Femur (tissue), 1 donor: Measurements from ENCODE around the gene EPAS1.
"Not testable (repeated sequence)": the region's sequence is repeated elsewhere in the genome, so short reads cannot be mapped to it uniquely, and the experiment has no call there.

Source experiments
- DNase-seq: peaks from one replicate; pipeline ENCODE4 v3.0.0-alpha.2; 2017

The EPAS1 gene

GRCh38 chr2:46386763-46387162, 89.6 kb downstream of the EPAS1 start:
- no peak for DNase-seq

- DNase-seq: no peak
Measured at GRCh38 chr2:46387292-46387691, 90.1 kb downstream of the EPAS1 start.

DNA sequence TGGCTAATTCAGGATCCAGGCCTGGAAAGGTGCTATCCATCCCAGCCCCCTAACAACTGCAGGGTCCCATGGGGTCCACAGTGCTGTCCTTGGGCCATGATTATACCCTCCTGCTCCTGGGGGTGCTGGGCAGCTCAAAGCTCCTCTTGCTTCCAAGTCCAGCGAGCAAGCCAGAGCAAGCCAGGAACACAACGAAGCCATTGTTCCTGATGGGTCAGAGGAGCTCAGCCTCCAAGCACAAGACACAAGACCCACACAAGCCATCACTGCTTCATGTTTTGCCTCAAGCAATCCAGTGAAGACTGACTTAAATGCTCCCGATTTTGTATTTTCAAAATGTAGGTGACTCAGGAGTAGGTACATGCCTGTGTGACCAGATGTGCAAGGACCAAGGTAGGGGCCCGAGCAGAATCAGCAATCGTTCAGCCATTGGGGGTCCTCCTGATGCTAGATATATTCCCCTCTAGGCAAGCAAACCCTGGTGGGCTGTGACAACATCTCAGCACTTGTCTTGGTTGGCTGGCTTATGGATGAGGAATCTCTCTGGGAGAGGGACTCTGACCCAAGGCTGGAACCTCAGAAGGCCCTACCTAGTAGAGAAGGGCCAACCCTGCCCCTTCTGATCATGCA, 90.8 kb downstream of the EPAS1 start:
- no peak for DNase-seq

GRCh38 chr2:46388881-46389280, 91.7 kb downstream of the EPAS1 start:
- no peak for DNase-seq

DNA sequence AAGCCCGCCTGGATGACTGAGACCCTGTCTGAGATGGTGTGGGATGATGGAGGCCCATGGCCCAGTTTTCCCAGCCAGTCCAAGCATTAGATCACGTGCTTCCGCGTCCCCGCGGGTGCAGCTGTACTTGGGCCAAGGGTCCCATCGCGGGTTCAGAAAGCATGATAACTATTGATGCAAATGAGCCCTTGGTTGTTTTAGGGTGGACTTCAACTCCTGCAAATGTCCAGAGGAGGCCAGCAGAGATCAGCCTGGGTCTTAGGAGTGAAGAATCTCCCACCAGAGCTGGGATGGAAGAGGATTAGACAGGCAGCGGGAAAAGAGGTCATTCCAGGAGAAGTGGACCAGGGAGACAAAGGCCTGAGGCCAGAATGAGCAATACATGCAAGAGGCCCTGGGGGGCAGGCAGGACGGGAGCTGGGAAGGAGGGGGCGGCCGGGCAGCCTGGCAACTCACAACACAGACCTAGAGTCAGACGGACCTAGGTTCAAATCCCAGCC, 92.3 kb downstream of the EPAS1 start:
- no peak for DNase-seq

GRCh38 chr2:46390036-46390435, 92.8 kb downstream of the EPAS1 start:
- no peak for DNase-seq

DNA sequence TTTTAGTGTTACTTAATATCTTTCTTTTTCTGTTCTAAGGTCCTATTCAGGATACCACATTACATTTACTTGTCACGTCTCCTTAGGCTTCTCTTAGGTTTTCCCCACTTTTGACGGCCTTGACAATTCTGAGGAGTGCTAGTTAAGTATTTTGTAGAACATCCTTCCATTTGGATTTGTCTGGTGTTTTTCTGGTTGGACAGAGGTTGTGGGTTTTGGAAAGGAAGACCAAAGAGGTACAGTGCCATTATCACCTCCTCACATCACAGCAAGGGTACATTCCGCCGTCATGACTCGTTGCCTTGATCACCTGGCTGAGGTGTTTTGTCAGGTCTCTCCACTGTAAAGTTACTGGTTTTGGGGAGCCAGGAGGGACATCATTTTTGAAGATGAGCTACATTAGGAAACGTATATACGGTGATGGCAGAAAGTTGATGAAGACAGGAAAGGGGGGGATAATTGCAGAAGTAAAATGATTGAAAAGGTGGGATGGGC, 93.7 kb downstream of the EPAS1 start:
- no peak for DNase-seq

DNA sequence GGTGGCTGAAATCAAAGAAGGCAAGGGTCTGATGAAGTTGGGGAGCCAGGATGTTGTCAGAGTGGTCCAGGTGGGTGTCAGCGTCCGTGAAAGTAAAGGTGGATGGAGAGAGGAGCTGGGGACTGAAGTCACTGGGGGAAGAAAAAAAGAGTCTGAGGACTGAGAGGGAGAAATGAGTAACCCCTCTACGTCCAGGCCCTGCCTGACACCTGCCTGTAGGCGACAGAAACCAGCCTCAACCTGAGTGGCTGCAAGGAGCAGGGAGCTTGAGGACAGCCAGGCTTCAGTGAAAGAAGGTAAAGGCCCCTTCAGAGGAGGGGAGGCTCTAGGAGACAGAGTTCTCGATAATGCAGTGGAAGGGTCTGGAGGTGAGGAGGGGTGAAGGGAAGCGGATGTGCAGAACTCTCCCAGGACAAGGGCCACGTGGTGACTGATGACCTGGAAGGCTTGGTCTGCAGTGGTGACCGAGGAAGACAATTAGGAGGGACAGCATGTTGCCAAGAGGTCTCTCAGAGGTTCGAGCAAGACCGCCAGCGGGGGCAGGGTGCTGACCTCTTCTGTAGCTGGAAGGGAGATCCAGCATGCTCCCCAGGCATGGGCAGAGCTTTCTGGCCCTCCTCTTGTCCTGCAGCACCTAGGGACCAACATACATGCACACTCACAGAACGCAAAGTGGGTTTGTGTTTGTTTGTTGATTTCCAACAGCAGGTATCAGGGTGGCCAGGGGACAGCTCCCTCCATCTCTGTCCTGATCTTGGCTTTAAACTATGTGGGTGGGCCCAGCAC, 95.5 kb downstream of the EPAS1 start:
- no peak for DNase-seq

GRCh38 chr2:46393347-46393820, 96.2 kb downstream of the EPAS1 start:
- no peak for DNase-seq

DNA sequence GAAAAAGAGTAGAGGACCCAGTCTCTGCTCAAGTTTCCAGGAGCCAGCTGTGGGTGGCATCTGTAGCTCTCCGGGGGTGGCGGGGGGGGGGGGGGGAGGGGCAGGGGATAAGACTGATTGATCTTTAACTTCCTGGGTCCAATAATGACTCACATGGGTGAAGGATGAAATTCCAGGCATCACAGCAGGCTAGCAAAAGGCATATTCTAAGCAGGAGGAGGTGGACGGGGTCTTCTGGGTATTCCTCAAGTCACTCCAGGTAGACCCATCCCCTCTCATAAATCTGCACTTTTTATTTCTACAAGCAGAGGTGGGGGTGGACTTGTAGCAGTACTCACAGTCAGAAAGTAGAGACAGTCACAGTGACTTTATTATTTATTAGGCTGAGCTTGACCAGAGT, 96.7 kb downstream of the EPAS1 start:
- no peak for DNase-seq

DNA sequence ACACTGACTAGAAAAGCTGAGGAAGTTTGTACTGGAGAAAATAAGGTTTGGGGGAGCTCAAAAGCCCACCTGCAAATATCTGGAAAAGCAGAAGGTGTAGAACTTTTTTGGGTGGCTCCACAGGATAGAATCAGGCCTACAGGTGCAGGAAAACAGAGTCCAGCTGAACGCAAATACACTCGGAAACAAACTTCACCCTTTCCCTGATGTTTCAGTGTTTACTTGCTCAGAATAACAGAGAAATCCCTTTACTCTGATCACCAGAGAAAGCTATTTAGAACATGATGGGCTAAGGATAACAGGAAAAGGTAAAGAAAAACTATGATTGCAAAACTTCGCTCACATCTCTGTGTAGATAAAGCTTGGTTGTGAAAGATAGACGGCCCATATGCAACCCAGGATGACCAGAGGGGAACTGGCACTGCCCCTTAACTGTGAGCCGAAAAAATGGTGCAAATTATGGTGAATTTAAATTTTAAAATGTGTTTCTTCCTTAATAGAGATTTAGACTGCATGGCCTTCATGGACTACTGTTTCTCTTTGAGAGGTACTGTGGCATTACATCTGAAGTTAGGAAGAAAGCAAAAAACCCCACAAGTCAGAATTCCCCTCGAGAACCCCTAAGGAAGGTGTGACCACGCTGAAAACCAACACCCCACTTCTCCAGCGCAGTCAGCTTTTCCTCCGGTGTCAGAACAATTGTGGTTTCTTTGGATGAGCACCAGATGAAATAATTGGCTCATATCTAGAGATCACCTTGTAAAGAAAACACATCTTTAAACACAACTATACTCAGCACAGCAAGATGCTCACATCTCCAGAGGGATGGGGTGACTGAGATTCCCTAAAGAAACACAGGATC, 97.7 kb downstream of the EPAS1 start:
- DNase-seq: no peak

DNA sequence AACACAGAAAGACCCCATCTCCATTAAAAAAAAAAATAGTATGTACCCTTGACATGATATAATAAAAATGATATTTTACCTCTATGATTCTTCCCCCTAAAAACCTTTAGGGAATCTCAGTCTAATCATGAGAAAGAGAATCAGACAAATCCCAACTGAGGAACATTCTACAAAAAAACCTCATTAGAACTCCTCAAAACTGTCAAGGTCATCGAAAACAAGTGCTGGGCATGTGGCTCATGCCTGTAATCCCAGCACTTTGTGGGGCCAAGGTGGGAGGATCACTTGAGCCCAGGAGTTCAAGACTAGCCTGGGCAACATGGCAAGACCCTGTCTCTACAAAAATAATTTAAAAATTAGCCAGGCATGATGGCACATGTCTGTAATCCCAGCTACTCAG, 98.5 kb downstream of the EPAS1 start:
- DNase-seq: not testable (repeated sequence)

GRCh38 chr2:46400016-46400415, 102.8 kb downstream of the EPAS1 start:
- no peak for DNase-seq

GRCh38 chr2:46402874-46403273, 105.7 kb downstream of the EPAS1 start:
- DNase-seq: no peak

DNA sequence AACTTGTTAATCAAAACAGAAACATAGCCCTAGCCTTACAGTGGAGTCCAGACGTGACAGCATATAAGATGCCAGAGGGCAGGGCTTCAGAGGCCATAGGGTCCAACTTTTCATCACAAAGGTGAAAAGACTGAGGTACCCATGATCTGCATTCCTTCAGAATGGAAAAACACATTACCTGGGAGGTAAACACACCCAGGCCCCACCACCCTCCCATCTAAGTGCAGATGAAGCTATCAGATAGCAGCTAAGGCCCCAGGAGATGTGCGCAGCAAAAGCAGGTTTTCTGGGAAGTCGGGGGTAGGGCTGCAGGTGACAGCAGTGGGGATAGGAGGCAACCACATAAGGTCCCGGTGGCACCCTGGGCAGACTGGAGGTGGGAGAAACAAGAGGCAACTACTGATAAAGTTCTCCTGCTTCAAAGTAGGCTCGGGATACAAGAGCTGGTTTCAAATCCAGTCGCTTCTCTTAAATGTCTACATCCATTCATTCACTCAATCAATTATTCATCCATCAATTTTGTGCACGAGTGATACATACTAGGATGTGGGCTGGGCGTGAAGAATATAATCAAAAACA, 107.1 kb downstream of the EPAS1 start:
- no peak for DNase-seq

DNA sequence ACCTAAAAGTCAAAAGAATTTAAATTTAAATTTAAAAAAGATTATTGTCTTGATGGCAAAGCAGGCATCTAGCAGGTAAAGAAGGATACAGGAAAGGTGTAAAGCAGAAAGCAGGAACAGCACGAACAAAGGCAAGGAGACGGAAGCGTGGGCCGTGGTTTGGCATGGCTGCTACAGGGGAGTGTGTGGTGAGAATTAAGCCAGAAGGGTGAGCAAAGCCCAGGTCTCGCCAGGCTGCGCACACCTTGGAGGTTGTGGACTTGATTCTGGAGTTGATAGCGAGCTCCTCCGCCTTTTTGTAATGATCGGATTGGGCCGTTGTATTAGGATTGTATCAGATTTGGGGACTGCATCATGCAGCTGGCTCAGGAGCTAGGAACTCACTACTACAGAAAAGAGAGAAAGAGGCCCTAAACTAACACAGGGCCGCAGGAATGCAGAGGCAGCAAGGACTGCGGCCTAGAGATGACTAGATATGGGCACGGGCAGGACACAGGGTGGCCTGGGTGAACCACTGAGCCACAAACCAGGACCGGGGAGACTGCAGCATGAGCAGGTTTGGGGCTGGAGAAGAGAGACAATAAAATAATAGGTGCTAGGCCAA, 110.7 kb downstream of the EPAS1 start:
- no peak for DNase-seq

DNA sequence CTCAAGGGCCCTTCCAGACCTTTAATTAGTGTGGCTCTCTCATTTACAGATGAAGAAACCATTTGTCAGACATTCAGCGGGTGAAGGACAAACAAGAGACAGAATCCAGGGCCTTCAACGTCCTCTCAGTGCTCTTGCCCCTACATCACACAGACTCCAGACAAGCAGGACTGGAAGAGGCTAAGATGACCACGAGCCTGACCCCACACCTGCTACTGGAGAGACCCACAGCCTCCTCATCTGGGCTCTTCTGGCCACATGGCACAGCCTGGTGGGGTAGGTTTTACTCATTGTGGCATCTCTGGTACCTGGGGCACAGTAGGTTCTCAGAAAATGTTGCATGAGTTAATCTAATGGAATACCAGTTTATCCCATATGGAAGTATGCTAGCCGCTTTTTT, 112.5 kb downstream of the EPAS1 start:
- no peak for DNase-seq

DNA sequence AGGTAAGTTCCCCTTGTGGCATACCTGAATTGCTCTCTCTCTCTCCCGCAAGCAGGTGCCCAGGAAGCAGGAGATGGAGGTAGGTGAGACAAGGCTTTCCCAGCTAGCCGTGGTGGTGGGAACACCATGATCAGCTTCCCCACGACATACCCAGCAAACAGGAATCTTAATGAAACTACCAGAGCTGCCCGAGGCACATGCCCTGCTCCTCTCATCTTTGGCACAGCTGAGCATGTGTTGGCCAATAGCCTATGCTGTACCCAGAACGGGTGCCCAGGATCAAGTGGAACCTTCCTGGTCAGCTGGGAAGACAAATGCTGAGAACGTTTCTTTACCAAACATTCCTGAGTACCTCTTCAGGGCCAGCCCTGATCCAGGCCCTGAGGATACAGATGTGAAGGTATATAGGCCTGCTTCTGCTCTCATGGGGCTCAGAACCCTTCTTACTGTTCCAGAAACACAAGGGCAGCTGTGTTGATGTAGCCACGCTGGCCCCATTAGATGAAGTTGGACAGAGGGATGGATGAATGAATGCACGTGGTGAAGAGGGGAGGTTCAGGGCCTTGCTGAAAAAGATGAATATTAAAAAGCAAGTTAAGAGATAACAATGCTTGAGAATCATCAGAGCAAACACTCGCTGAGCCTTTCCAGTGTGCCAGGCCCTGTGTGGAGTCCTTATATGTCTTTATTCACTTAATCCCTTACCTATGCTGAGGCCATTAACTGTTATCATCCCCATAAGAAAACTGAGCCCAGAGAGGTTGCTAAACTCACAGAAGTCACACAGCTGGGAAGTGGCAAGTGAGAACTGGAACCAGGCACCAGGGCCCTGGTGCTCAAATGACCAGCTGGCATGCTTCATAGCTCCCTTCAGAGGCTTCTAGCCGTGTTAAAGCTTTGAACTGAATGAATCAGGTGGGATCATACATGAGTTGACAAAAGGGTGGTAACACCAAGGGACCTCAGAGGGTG, 113.4 kb downstream of the EPAS1 start:
- no peak for DNase-seq

DNA sequence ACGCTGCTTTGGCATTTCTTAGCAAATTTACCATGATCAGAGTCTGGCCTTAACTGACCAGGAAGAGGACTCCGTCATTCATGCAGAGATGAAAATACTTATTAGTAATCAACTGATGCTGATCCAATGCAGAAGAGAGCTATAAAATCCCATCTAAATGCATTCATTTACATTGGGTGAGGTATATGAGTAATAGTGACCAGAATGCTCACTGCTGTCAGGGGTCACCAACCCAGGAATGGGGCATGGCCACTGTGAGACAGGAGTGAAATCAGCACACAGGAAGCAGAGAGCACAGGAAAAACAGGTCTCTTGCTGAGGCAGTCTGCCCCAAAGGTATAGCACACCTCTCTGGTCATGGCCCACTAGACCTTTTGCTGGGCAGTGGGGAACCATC, 114.0 kb downstream of the EPAS1 start:
- DNase-seq: no peak

DNA sequence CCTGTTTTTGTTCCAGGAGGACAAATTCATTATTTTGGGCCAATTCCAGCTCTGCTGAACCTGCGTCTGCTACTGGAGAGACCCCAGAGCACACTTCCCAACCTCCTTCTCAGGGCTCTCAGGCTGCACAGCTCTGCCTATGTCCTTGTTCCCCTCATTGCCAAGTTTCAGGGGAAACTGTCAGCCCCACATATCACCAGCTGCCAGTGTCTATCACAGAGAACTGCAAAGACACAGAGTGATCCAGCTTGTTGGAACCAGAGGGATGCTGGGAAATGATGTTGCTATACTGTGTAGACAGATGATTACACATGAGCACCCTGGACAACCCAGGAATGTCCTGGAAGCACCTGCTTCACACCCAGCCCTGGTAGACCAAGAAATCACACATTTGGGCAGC, 114.8 kb downstream of the EPAS1 start:
- no peak for DNase-seq

GRCh38 chr2:46413111-46413510, 115.9 kb downstream of the EPAS1 start:
- no peak for DNase-seq
